ENCODE results near the gene ZNF296.
A peak's percentile ranks its signal among the peaks of the same experiment; 100 is the strongest.

Gene ZNF296

GRCh38 chr19:45102481-45102880 lies 26.2 kb upstream of the ZNF296 start:
- no peak for DNase-seq

GRCh38 chr19:45101806-45102205 lies 25.5 kb upstream of the ZNF296 start:
- DNase-seq: no peak

GRCh38 chr19:45100846-45101252 lies 24.6 kb upstream of the ZNF296 start:
- no peak for DNase-seq

GRCh38 chr19:45100201-45100600 lies 23.9 kb upstream of the ZNF296 start:
- no peak for DNase-seq

GRCh38 chr19:45099467-45100191 lies 23.4 kb upstream of the ZNF296 start:
- peak; percentile 70 for DNase-seq

- DNase-seq: no peak
These were observed 22.5 kb upstream of the ZNF296 start for GRCh38 chr19:45098521-45099466.

- DNase-seq: peak; percentile 96
These were observed 21.7 kb upstream of the ZNF296 start for GRCh38 chr19:45097776-45098520.

- no peak for DNase-seq
These were observed 21.1 kb upstream of the ZNF296 start for GRCh38 chr19:45097450-45097775.

GRCh38 chr19:45096700-45097099 lies 20.4 kb upstream of the ZNF296 start:
- no peak for DNase-seq

- no peak for DNase-seq
These were observed 19.5 kb upstream of the ZNF296 start for GRCh38 chr19:45095496-45096413.

- no peak for DNase-seq
These were observed 18.4 kb upstream of the ZNF296 start for GRCh38 chr19:45094707-45095106.

GRCh38 chr19:45094137-45094536 lies 17.9 kb upstream of the ZNF296 start:
- DNase-seq: no peak

GRCh38 chr19:45092747-45093678 lies 16.7 kb upstream of the ZNF296 start, which contains the start of gene PPP1R37:
TSS of gene PPP1R37 (plus strand) at chr19:45093179. CDS start at chr19:45093326, 147 bp downstream.
- peak; percentile 96 for DNase-seq

- peak; percentile 99 for DNase-seq
These were observed 15.0 kb upstream of the ZNF296 start for GRCh38 chr19:45091031-45091923.

GRCh38 chr19:45090606-45091005 lies 14.3 kb upstream of the ZNF296 start:
- DNase-seq: no peak

- peak; percentile 92 for DNase-seq
These were observed 13.8 kb upstream of the ZNF296 start for GRCh38 chr19:45090034-45090433.

GRCh38 chr19:45087531-45087930 lies 11.3 kb upstream of the ZNF296 start:
- DNase-seq: no peak

GRCh38 chr19:45086480-45086879 lies 10.2 kb upstream of the ZNF296 start:
- DNase-seq: no peak

- no peak for DNase-seq
These were observed 5.9 kb upstream of the ZNF296 start for GRCh38 chr19:45082170-45082569.

- no peak for DNase-seq
These were observed 3.7 kb upstream of the ZNF296 start for GRCh38 chr19:45079911-45080370.
